IPS-NIHi7 (cell line): ENCODE results near the gene KIAA1549.
"Not testable (repeated sequence)": the region's sequence is repeated elsewhere in the genome, so short reads cannot be mapped to it uniquely, and the experiment has no call there.

Experiments used
- DNase-seq: peaks from one replicate; pipeline ENCODE4 v3.0.0; 2012; ENCODE audit warnings: mixed read lengths; ENCODE audit errors: extremely low spot score

The KIAA1549 gene

DNA sequence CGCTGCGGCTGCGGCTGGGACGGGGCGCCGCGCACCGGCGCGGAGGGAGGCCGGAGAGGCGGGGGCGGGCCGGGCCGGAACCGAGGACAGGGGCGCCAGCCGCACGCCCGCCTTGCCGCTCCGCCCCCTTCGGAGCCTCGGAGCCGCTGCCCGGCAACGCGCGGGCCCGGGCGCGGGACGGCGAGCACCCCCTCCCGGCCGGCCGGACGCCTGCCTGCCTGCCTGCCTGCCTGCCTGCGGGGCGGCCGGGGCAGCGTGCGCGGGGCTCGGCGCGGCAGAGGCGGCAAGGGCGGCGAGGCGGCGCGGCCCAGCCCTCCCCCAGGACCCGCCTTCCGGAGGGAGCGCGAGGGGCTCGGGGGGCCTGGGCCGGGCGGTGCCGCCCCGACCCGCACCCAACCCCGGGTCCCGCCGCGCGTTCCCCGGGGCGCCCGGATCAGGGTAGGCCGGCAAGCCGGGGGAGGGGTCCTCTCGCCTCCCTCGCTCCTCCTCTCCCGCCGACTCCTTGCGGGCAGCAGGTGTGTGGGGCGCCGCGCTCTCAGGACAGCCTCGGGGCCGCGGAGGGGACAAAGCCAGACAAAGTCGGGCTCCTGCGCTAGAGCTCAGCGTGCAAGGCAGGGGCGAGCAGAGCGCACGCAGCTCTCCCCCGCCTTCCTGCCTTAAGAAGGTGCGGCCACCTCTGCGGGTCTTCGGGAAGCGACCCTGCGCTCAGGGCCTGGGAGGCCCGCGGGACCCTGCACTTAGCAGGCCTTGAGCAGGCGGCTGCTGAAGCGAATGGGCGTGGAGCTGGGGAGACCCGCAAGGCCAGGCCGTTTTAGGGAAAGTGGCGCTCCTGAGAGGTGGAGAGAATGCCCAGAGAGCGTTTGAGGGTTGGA is at the start of gene KIAA1549:
KIAA1549 (minus strand) TSS at position 58 of the 872 bp plus-strand sequence. CDS start 120 bp downstream, outside the sequence.
- DNase-seq, result peak; percentile 91

DNA sequence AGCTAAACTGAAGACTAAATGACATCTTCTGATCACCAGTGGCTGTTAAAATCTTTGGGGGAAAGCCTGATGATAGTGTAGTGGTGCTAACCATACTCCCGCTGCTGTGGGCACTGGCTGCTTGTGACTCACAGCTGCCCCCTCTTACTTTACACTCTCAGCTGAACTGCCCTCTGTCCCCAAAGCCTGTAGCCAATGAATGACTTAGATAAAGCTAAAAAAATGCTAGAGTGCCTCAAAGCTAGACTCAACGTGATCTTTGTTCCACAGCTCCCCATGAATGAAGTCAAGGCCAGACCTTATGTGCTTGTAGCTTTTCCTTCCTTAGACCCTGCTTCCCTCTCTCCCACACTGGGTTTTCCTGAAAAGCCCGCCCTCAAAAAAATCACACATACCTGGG is 48.2 kb upstream of the KIAA1549 start:
- no peak for DNase-seq

DNA sequence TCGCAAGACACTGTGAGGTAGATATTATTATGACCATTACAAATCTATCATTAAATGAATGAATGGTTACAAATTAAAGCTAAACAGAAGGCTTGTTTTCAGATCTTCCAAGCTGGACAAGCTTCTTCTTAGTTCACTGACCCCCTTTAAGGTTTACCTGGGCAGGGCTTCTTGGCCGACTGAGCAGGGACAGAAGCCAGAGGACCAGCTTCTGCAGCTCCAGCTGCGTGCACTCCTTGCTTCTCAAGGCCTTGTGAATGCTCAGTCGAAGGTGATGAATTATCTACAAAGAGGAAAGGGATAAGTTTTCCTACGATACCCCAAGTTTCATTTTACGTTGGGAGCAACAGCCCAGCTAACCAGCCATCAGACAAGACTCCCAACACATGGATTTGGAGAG is 45.4 kb upstream of the KIAA1549 start:
- DNase-seq, result no peak

DNA sequence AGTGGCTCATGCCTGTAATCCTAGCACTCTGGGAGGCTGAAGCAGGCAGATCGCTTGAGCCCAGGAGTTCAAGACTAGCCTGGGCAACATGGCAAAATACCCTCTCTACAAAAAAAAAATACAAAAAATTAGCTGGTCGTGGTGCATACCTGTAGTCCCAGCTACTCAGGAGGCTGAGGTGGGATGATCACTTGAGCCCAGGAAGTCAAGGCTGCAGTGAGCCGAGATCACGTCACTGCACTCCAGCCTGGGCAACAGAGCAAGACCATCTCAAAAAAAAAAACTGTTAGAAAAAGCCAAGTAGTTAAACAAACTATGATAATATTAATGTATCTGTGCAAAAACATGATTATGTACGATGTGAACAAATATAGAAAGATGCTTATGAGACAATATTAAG is 44.7 kb upstream of the KIAA1549 start:
- not testable (repeated sequence) for DNase-seq

DNA sequence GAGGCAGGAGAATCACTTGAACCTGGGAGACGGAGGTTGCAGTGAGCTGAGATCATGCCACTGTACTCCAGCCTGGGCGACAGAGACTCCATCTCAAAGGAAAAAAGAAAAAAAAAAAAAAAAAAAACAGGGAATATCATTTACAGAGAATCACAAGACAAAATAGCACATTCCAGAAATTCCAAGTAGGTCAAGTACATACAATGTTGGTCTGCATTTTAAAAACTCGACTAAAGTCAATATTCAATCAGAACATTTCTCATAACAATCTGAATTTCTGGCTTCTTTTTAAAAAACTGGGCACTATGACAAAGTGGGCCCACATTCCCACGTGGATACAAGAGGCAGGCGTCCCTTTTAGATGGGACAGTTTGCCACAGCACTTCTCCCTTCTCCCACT is 41.9 kb upstream of the KIAA1549 start:
- DNase-seq, result no peak

DNA sequence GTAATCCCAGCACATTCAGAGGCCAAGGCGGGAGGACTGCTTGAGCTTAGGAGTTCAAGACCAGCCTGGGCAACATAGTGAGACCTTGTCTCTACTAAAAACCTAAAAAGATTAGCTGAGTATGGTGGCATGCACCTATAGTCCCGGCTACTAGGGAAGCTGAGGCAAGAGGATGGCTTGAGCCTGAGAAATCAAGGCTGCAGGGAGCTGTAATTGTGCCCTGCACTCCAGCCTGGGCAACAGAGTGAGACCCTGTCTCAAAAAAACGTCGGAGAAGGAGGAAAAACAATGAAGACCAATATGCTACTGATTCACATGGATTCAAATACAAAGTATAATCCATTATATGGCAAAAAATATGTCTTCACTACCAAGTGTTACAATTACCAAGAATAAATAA is 41.1 kb upstream of the KIAA1549 start:
- DNase-seq, result no peak

DNA sequence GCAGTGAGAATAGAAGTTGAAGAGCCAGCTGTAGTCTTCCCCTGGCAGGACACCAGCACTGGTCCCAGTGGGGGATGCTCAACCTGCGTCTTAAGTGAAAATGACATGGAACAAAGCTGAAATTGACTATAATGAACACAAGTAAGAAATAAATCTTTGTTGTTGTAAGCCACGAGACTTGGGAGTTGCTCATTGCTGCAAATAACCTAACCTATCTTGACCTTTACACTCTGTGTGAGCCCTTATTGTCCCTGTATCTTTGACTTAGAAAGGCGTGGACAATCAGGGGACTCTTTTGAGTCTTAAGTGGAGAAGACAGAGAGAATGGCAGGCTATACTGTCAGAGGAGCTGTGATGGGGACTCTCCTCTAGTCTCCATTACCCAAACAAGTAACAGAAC is 37.7 kb upstream of the KIAA1549 start:
- no peak for DNase-seq

DNA sequence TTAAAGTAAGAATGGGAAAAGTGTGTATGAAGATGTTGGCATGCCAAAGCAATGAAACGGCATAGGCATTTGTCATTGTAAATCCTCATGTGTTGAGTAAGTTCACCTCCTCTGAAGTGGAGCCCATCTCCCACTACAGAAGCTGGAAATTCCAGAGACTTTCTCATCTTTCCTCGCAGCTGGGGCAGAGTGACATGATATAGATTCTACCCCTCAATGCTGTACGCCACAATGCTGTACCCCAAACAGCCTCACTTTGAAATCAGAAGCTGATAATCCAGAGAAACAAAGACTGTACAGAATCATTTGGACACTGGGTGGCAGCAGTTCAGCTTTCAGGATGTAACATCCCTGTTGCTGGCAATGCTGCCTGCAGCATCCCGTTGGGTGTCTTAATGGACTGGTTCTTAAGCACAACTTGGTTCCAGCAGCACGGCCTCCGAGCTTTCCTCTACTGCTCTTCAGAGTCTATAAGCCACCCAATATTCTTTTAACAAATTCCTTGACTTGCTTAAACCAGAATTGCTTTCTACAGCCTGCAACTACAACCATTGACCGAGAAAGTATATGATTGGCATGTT is 35.8 kb upstream of the KIAA1549 start:
- DNase-seq, result peak; percentile 84

DNA sequence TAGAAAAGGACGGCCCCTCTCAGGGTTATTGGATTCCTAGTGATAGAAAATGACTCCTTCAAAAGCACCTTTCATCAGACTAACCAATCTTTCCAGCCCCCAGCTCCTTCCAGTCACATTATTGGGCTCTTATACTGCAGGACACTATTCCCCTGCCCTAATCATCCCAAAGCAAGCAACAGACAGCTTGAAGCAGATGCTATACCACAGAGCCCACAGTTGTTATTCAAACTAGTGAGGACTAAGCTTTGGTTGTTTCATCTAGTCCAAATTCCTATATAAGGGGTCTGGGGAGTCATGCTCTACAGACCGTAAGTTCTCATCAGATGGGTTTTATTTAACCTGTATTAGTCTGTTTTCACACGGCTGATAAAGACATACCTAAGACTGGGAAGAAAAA is 30.2 kb upstream of the KIAA1549 start:
- no peak for DNase-seq

DNA sequence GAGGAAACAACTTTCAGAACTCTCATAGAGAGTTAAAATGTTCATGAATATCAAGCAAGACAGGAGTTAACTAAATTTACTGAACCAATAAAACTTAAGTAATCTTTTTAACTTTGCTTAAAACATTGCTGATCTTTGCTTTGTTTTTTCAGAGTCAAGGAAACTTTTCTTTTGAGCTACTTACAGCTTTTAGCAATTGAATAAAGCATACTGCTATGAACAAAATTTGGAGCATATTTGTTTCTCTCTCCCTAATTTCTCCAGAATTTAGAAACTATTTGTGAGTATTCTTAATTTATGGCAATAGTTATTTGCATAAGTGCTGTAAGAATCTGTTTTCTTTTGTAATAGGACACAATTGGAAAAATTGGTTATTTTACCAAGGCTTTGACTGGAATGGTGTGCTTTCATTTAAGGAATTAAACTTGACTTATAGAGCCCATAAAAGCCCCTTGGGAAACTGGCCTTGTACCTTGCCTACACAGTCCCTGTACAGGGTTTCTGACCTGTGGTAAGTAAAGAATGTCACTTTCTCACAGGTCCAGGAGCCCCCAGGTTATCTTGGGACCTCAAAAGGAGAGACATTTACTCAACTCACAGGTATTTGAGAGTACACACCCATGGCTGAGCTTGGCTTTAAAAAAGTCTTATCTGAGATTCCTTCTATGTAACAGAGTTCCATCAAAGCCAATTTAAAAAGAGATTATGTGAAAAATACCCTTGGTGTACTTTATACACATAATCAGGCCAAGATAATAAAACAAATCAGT is 23.3 kb upstream of the KIAA1549 start:
- DNase-seq, result no peak

DNA sequence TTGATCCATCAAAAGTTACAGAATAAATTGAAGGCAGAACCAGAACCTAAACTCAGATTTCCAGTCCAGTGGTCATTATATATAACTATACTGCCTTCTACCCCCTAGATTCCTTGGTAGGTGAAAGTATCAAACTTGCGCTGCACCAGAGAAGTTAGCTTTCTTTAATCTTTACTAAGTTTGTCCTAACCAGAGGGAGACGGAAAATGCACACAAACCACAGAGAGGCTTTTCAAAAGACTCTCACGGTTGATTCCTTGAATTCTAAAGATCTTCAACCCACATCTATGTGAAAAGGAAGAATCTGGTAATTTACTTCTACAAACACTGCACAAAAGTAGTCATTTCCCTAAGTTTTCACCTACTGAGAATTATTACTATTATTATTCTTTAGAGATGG is 18.2 kb upstream of the KIAA1549 start:
- no peak for DNase-seq

DNA sequence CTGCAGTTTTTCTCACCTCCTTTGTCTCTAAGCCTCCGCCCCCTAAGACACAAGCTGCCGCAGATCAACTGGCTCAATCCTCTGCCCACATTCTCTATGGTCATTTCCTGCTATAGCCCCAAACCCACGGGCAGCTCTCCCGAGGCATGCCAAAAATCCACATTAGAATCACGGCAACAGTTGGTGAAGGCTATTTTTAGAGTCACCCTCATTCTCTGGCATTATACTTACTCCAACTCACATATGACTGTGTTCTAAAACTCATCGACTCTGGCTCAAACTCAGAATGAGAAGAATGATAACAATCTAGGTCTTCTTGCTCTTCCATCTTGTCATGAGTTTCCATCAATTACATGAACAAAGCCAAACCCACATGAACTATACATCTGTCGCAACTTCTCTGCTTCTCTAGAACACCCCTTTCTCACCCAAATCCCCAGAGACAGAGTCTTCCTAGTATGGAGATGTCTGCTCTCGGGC is 10.9 kb upstream of the KIAA1549 start:
- DNase-seq, result no peak

DNA sequence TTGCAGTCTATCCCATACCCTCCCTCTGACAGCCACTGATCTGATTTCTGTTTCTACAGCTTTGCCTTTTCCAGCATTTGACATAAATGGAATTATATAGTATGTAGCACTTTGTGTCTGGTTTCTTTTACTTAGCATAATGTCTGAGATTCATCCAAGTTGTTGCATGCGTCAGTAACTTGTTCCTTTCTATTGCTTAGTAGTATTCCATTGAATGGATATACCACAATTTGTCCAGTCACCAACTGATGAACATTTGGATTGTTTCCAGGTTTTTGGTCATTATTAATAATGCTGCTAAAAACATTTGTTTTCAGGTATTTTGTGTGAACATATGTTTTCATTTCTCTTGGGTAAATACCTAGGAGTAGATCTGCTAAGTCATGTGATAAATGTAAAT is 6.5 kb upstream of the KIAA1549 start:
- no peak for DNase-seq

DNA sequence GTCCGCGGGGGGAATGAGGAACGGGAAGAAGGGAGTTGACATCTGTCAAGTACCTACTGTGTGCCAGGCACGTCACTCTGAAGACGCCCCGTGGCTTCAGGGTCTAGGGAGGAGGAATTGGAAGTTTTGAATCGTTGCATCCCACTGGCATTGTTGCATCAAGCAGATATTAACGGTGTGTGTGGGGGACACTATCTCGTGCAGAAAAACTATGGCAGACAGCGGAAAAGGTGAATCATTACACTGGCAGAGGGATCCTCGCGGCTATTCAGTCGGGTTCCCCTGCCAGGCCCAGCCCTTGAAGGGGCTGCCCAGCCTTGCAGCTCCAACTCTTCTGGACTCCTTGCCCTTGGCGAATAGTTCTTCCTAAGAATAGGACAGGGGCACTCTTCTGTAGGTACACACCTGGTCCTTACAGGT is 1.0 kb upstream of the KIAA1549 start:
- no peak for DNase-seq

DNA sequence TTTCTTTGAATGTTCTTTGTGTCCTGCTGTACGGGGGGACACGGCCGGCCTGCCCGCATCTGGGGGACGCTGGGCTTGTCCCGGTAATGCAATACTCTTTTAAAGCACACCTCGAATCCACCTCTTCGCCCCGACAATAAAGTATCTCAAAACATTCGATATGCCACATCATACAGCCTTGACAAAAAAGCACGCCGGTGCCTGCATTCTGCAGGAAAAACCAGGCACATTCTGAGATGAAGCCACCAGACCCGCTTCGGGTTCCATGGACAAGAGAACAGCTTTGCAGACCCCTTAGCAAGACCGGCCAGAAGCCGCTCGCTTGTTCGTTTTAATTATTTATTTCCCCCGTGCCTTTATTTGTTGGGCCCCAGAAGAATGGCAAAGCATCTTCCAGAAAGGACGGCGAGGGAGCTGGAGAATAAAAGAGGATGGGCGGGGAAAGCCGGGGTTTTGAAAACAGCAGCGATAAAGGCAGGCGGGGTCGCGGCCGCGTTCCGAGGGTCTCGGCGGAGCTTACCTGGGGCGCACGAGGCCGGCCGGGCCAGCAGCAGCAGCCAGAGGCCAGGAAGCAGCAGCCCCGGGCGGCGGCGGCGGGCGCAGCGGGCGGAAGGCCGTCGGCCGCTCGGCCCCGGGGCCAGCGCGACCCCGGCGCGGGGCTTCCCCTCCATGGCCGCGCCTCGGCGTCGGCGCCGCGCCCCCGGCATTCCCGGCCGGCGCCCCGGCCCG is 462 bp downstream of the KIAA1549 start:
- no peak for DNase-seq

DNA sequence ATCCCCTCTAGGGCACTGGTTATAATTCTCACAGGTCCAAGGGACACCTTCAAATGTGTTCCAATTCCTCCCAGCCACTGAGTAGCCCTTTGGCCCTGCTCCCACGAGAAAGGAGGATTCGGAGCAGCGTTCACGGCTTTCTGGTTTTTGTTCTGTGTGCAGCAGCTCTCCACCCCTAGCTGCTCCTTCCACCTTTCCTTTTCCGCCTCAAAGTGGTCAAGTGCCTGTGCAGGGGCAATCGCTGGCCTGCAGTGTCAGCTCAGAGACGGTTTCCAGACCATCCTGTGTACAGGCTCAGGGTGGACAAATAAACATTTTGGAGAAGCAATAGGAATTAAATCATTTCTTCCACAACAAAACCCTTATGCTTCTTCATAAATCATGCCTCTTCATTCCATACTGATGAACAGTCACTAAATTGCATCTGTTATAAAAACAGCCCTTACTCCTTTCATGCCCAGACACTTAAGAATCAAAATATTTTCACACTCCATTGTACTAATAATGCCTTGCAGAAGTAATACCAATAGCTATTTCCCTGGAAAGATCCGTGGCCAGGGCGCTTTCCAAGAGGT is 1.1 kb downstream of the KIAA1549 start:
- no peak for DNase-seq

DNA sequence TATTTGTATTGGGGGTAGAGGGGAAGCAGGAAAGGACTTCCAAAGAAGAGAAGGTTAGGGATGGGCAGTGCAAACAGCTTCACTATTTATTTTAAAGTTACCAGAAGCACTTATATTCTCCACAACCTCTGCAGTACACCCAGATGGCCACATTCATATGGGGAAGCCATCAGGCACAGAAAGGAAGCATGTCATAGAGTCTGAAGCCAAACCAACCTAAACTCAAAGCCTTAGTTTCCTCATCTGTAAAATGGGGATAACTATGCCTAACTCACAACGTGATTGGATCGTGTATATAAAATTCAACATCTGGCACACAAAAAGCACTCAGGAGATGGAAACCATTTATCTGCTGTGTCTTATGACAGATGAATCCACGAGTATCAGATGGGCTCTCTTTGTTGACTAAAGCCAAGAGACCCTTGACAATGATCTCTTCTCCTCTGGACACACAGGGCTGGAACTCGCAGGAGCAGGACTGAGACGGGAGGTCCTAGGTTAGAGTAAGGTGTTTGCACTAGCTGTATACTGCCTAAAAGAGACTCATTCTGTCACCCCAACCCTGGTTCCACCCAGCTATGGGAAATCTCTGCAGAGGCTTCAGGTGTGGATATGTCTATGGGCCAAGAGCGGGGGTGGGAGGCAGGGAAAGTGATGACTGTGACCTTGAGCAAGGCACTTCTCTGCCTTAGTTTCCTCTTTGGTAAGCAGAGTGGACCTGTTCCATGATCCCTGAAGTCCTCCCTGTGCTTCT is 1.8 kb downstream of the KIAA1549 start:
- DNase-seq, result no peak

DNA sequence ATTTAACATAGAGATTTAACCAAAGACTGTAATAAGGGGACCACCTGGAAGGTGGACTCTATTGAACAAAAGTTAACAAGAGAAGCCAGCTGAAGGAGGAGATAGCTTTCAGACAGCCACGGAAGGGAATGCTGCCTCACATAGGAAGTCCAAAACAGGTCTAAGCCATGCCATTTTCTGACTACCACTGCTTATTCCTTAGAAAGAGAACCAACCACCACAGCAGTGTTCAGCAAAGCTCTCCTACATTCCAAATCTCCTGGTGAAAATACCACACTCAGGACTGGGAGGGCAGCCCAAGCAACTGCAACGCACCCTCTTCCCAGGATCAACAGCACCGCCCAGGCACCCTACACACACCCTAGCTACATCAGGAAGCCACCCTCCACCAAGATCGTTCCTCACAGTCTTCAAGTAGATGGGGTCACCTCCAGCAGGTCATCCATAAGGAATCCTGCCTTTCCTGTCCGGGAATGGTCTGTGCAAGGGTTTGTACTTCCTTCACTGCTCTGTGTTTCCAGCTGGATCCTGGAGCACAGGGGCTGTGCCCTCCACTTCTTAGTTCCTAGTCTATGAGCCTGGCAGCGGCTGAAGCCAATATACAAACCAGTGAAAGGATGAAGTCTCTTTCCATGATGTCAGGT is 2.5 kb downstream of the KIAA1549 start:
- no peak for DNase-seq

DNA sequence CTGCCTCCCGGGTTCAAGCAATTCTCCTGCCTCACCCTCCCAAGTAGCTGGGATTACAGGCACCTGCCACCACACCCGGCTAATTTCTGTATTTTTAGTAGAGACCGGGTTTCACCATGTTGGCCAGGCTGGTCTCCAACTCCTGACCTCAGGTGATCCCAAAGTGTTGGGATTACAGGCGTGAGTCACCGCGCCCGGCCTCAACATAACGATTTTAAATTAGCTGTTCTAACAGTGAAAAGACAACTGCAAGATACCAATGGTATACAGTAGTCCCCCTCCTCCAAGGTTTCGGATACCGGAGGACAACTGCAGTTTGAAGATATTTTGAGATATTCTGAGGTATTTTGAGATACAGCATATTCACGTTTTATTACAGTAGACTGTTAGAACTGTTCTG is 5.0 kb downstream of the KIAA1549 start:
- not testable (repeated sequence) for DNase-seq
